DOHH2 (cell line): ENCODE results near the gene MGAT4C.

Experiments
- CTCF ChIP-seq: fragments of 200-600 bp; sonication (generic); IDR thresholded peaks from one replicate; pipeline ENCODE4 v1.5.1; 2014; ENCODE audit warnings: antibody characterized with exemption, mild to moderate bottlenecking, low read depth, low read length; ENCODE audit not compliant: poor library complexity, severe bottlenecking
- EZH2phosphoT487 ChIP-seq: fragments of 200-600 bp; sonication (generic); IDR thresholded peaks from 2 replicates; pipeline ENCODE4 v1.6.1; 2017; ENCODE audit warnings: borderline replicate concordance, mild to moderate bottlenecking, antibody characterized with exemption, low read length, moderate library complexity, mixed read lengths

- no peak for TF ChIP-seq CTCF
- no peak for TF ChIP-seq EZH2phosphoT487
Measured at GRCh38 chr12:86154620-86155019, 101.6 kb downstream of the MGAT4C start.
